Hematopoietic multipotent progenitor cell treated with erythropoietin and hydrocortisone succinate and interleukin-3 and kit ligand, for 17 days (in vitro differentiated cells): Measurements from ENCODE around the gene RIT1.
A peak's percentile ranks its signal among the peaks of the same experiment; 100 is the strongest.

Experiments
- DNase-seq: peaks from one replicate; pipeline ENCODE4 v3.0.0-alpha.2; 2015; ENCODE audit warnings: low spot score

The RIT1 gene

GRCh38 chr1:155911156-155912055 is at the start of gene RIT1:
TSS of gene RIT1 (minus strand) at chr1:155911349. CDS start at chr1:155910761, 588 bp downstream.
- peak; percentile 90 for DNase-seq

GRCh38 chr1:155960081-155960745 is 49.1 kb upstream of the RIT1 start:
- no peak for DNase-seq

- no peak for DNase-seq
These were observed 46.3 kb upstream of the RIT1 start for GRCh38 chr1:155957411-155957915.

GRCh38 chr1:155954645-155955044 is 43.5 kb upstream of the RIT1 start:
- DNase-seq = no peak

GRCh38 chr1:155952505-155952890 is 41.3 kb upstream of the RIT1 start:
- no peak for DNase-seq

- no peak for DNase-seq
These were observed 40.8 kb upstream of the RIT1 start for GRCh38 chr1:155951753-155952504.

GRCh38 chr1:155950829-155951228 is 39.7 kb upstream of the RIT1 start:
- no peak for DNase-seq

- no peak for DNase-seq
These were observed 36.6 kb upstream of the RIT1 start for GRCh38 chr1:155947741-155948140.

- DNase-seq = no peak
These were observed 36.1 kb upstream of the RIT1 start for GRCh38 chr1:155947292-155947691.

- no peak for DNase-seq
These were observed 35.6 kb upstream of the RIT1 start for GRCh38 chr1:155946633-155947219.

- no peak for DNase-seq
These were observed 33.3 kb upstream of the RIT1 start for GRCh38 chr1:155944444-155944799.

GRCh38 chr1:155942578-155943141 is 31.5 kb upstream of the RIT1 start:
- DNase-seq = no peak

- DNase-seq = no peak
These were observed 30.8 kb upstream of the RIT1 start for GRCh38 chr1:155941845-155942531.

- no peak for DNase-seq
These were observed 30.1 kb upstream of the RIT1 start, which contains the start of gene RXFP4 for GRCh38 chr1:155940993-155941844. TSS of gene RXFP4 (plus strand) at chr1:155941638. CDS start at chr1:155941710, 72 bp downstream.

GRCh38 chr1:155940482-155940992 is 29.4 kb upstream of the RIT1 start:
- no peak for DNase-seq

- DNase-seq = peak; percentile 65
These were observed 27.1 kb upstream of the RIT1 start for GRCh38 chr1:155938220-155938627.

GRCh38 chr1:155934936-155935590 is 23.9 kb upstream of the RIT1 start:
- DNase-seq = no peak

GRCh38 chr1:155934097-155934935 is 23.2 kb upstream of the RIT1 start, which contains the start of gene KHDC4:
TSS of gene KHDC4 (minus strand) at chr1:155934413. CDS start at chr1:155934373, 40 bp downstream.
- DNase-seq = peak; percentile 97
